Measurements from ENCODE around the gene USH2A.

Gene USH2A

DNA sequence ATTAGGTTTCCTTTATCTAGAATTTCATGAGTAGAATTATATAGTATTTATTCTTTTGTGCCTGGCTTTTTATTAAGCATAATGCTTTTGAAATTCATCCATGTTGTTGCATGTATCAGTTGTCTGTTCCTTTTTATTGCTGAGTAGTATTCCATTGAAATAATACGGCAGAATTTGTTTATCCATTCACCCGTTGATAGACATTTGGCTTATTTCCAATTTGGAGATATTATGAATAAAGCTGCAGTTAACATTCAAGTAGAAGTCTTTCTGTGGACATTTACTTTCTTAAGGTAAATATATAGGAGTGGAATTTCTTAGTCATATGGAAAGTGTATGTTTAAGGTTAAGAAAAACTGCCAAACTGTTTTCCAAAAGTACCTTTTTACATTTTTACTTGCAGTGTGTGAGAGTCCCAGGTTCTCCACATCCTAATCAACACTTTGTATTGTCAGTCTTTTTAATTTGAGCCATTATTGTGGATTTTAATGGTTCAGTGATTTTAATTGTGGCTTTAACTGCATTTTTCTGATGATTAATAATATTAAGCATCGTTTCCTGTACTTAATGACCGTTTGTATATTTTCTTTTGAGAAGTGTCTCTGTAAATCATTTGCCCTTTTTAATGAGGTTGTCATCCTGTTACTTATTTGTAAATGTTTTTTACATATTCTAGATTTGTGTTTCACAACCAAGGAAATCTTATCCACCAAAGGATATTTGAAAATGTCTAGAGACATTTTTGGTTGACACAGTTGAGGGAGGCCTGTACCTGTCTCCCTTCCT lies 833.4 kb downstream of the USH2A start:
- DNase-seq (ENCODE audit: extremely low spot score) = no peak
- POLR2A ChIA-PET = no interaction called here
- TF ChIP-seq, protein P1, sequence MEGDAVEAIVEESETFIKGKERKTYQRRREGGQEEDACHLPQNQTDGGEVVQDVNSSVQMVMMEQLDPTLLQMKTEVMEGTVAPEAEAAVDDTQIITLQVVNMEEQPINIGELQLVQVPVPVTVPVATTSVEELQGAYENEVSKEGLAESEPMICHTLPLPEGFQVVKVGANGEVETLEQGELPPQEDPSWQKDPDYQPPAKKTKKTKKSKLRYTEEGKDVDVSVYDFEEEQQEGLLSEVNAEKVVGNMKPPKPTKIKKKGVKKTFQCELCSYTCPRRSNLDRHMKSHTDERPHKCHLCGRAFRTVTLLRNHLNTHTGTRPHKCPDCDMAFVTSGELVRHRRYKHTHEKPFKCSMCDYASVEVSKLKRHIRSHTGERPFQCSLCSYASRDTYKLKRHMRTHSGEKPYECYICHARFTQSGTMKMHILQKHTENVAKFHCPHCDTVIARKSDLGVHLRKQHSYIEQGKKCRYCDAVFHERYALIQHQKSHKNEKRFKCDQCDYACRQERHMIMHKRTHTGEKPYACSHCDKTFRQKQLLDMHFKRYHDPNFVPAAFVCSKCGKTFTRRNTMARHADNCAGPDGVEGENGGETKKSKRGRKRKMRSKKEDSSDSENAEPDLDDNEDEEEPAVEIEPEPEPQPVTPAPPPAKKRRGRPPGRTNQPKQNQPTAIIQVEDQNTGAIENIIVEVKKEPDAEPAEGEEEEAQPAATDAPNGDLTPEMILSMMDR (IDR thresholded peaks at IDR 0.05; ENCODE audit: control extremely low read depth, extremely low read depth, low read depth, missing control alignments) = no peak
- CTCF ChIA-PET = interaction anchor here (0.8 to 1.7 kb wide), 4 partner anchors 10 to 17 kb away, joined by 3 to 7 read pairs (median 4); no protein-coding TSS in a partner anchor

DNA sequence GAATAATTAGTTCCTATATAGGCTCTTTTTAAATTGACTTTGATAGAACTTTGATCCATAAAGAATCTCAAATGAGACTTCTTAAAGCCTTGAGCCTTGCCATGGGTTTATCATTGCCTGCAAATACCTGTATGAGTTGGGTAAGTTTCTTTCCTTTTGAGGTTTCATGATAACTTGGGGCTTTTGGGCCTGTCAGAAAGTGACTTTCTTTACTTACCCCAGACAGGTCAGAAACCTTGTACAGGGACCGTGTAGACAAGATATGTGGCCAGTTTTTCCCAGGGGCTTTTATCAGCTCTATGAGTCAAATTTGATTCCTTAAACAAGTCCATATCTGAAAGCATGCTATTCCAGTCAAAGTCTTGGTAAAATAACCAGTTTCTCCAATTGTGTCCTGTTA lies 838.9 kb downstream of the USH2A start:
- DNase-seq (ENCODE audit: extremely low spot score) = no peak
- ChIA-PET POLR2A (no interaction called here), CTCF (interaction anchor here (2.6 kb wide), 1 partner anchor 17 kb away, joined by 8 read pairs; the partner anchor contains the start of gene KCTD3)
- TF ChIP-seq, protein P1 (IDR thresholded peaks at IDR 0.05; ENCODE audit: control extremely low read depth, extremely low read depth, low read depth, missing control alignments) = no peak

- ChIA-PET CTCF (interaction anchor here (2.6 kb wide), 1 partner anchor 16 kb away, joined by 8 read pairs; the partner anchor contains the start of gene KCTD3), POLR2A (no interaction called here)
- TF ChIP-seq, protein P1 (IDR thresholded peaks at IDR 0.05; ENCODE audit: control extremely low read depth, extremely low read depth, low read depth, missing control alignments) = no peak
- DNase-seq (ENCODE audit: extremely low spot score) = no peak
These were observed 840.0 kb downstream of the USH2A start for GRCh38 chr1:215583185-215583749.

GRCh38 chr1:215581896-215582295 lies 841.4 kb downstream of the USH2A start:
- TF ChIP-seq, protein P1 (IDR thresholded peaks at IDR 0.05; ENCODE audit: control extremely low read depth, extremely low read depth, low read depth, missing control alignments) = no peak
- POLR2A ChIA-PET = no interaction called here
- CTCF ChIA-PET = no interaction called here
- DNase-seq (ENCODE audit: extremely low spot score) = no peak
